Measurements from ENCODE around the gene TSBP1. TPM values are rescaled to one million over a fixed set of nuclear protein-coding genes. Genes with fewer than 3 reads are reported as not detected.
"Not testable (repeated sequence)": the region's sequence is repeated elsewhere in the genome, so short reads cannot be mapped to it uniquely, and the experiment has no call there.

TSBP1 gene
- total and polyA plus RNA-seq, 5 experiments from 2014 or later, result not detected

DNA sequence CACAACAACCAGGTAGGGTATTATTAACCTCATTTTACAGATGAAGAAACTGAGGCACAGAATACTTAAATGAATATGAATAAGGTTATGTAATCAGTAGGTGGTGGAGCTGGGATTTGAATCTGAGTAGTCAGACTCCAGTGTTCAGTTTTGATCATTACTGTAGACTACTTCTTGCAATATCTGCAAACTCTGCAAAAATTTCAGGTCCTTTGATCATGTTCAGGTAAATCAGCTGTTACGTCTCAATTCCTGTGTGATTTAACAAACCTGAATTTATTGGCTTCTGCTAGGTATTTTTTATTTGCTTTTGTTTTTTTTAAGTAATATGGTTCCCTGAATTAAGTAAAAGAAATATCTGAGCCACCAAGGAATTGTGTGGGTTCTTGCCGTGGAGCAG, 77.1 kb downstream of the TSBP1 start:
- Mint-ChIP-seq H3K4me3 (no peak overlapping the region), H3K27me3 (peaks cover 12 to 39% (median 25%) of the 10 kb centered on the region in 5 donors), H3K4me1 (peaks cover 0 to 6% (median 0%) of the 10 kb centered on the region in 4 donors), H3K27ac (no peak overlapping the region), H3K9me3 (no peaks in the 10 kb centered on the region), H3K36me3 (no peaks in the 10 kb centered on the region)
- no peak for DNase-seq
- POLR2A ChIA-PET, result no interaction called here
- no peak for ATAC-seq

DNA sequence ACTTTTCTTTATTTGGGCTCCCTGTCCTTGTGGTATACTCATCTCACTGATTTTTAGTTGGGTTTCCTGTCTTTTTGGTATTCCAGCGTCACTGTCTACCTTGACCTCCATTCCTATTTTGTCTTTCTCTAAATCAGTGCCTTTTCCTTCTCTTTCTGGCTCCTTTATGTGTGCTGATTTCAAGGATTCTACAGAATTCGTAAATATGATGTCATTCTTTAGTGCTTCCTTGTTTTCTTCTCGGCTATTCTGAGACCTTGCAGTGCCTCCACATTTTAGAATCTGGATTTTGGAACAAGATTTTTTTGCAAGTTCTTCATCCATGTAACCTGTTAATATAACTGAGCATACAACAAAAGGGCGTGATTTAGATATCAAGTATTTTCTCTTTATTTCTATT, 78.0 kb downstream of the TSBP1 start:
- no peaks in the 10 kb centered on the region for H3K36me3 Mint-ChIP-seq
- peaks cover 0 to 6% (median 0%) of the 10 kb centered on the region in 4 donors for H3K4me1 Mint-ChIP-seq
- no peak overlapping the region for H3K4me3 Mint-ChIP-seq
- POLR2A ChIA-PET, result no interaction called here
- no peak overlapping the region for H3K27ac Mint-ChIP-seq
- no peak for DNase-seq
- H3K27me3 Mint-ChIP-seq, result peaks cover 14 to 40% (median 25%) of the 10 kb centered on the region in 5 donors
- ATAC-seq, result no peak
- H3K9me3 Mint-ChIP-seq, result no peaks in the 10 kb centered on the region

DNA sequence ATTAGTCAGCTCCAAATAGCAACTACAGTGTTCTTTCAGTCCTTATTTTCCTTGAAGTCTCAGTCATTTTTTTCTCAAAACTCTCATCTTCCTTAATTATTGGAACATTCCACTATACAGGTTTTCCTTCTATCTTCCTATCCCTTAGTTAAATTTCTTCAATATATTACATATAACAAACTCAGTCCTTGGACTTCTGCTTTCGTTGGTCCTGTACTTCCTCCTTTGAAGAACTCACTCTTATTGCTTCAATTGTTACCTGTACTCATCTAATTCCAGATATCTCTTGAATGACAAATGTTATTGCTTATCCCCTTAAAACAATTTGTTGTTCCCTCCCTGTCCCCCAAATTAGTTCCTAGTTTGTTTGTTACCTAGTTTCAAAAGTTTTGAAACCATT, 80.2 kb downstream of the TSBP1 start:
- no peak overlapping the region for H3K4me3 Mint-ChIP-seq
- no peak for DNase-seq
- H3K27ac Mint-ChIP-seq, result no peak overlapping the region
- POLR2A ChIA-PET, result no interaction called here
- H3K27me3 Mint-ChIP-seq, result peaks cover 16 to 37% (median 28%) of the 10 kb centered on the region in 5 donors
- no peak for ATAC-seq
- H3K36me3 Mint-ChIP-seq, result no peaks in the 10 kb centered on the region
- H3K4me1 Mint-ChIP-seq, result peaks cover 0 to 6% (median 0%) of the 10 kb centered on the region in 4 donors
- H3K9me3 Mint-ChIP-seq, result no peaks in the 10 kb centered on the region

DNA sequence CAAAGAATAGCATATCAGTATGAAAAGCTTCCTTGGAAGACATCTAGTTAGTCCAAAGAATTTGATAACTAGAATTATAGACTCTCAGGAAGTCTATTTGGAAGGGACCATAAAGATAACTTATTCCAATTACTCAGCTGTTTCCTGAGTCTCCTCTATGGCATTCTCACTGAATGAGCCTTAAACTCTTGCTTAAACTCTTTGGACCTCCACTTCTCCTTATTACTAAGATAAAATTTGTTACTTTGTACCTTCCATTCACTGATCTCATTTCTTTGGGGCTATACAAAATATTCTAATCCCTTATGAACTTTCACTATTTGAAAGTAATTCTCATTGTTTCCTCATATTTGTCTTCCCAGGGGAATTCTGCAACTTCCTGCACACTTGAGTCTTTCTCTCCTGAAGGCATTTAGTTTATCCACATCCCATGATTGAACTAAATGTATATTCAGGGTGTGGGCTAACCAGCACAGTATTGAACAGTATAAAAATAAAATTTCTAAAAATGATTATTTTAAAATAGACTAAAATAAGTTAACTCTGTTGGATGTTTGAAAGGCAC, 80.7 kb downstream of the TSBP1 start:
- no peak overlapping the region for H3K4me3 Mint-ChIP-seq
- H3K36me3 Mint-ChIP-seq, result no peaks in the 10 kb centered on the region
- POLR2A ChIA-PET, result no interaction called here
- H3K4me1 Mint-ChIP-seq, result peaks cover 0 to 6% (median 0%) of the 10 kb centered on the region in 4 donors
- H3K9me3 Mint-ChIP-seq, result no peaks in the 10 kb centered on the region
- ATAC-seq (no peak), DNase-seq (no peak)
- H3K27me3 Mint-ChIP-seq, result peaks cover 16 to 37% (median 28%) of the 10 kb centered on the region in 5 donors
- no peak overlapping the region for H3K27ac Mint-ChIP-seq

DNA sequence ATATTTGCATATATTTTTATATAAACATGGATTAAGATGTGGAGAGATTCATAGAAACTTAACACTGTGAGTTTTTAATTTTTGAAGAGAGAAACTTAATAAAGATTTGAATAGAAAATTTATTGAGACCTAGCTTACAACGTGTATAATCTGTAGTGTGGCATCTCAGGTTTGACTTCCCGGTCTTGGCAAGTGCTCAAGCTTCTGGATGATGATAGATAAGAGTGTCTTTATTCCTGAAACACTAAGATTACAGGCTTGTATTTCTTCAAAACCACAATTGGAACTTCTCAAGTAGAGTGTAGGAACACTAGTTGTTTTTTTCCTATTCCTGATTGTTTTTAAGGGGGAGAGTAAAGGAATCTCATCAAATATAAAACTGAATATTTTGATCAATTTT, 83.3 kb downstream of the TSBP1 start:
- no peaks in the 10 kb centered on the region for H3K9me3 Mint-ChIP-seq
- no peak overlapping the region for H3K4me3 Mint-ChIP-seq
- H3K27me3 Mint-ChIP-seq, result peaks cover 13 to 28% (median 24%) of the 10 kb centered on the region in 5 donors
- H3K27ac Mint-ChIP-seq, result no peak overlapping the region
- H3K4me1 Mint-ChIP-seq, result peaks cover 0 to 6% (median 0%) of the 10 kb centered on the region in 4 donors
- no peak for DNase-seq
- POLR2A ChIA-PET, result no interaction called here
- no peak for ATAC-seq
- no peaks in the 10 kb centered on the region for H3K36me3 Mint-ChIP-seq

DNA sequence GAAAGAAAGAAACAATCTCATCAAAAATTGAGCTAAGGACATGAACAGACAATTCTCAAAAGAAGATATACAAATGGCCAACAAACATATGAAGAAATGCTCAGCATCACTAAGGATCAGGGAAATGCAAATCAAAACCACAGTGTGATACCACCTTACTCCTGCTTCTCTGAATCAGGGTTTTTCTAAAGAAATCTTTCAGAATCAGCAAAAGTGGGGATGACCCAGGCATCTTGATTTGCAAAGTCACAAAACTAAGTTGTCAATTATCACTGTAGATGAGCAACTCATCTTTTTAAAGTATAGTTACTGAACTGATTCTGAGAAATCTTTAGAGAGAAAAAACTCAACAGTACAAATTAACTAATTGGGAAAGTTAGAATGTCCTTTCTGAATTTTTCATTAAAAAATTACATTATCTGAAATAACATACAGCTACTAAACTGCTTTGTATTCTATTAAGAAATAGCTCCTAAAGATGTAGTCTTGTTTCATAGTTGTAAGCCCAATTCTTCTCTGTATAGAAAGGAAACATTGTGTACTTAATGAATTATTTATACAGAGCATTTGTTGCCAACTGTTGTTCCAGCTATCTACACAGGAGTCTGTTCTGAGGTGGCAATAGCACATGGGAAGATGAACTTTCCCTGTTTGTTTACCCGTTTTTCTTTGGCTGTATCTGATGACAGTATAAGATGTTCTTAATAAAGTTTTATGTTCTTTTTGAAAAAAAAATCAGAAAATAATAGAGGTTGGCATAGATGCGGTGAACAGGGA, 97.7 kb downstream of the TSBP1 start:
- H3K4me1 Mint-ChIP-seq, result peaks cover 6 to 28% (median 16%) of the 10 kb centered on the region in 4 donors
- DNase-seq, H3K9me3 Mint-ChIP-seq, H3K4me3 Mint-ChIP-seq, ATAC-seq, H3K27me3 Mint-ChIP-seq, POLR2A ChIA-PET: not testable (repeated sequence)
- H3K36me3 Mint-ChIP-seq, result peaks cover 0 to 12% (median 0%) of the 10 kb centered on the region in 3 donors
- H3K27ac Mint-ChIP-seq, result peak overlapping the region in 1 of 10 donors; percentile 14

DNA sequence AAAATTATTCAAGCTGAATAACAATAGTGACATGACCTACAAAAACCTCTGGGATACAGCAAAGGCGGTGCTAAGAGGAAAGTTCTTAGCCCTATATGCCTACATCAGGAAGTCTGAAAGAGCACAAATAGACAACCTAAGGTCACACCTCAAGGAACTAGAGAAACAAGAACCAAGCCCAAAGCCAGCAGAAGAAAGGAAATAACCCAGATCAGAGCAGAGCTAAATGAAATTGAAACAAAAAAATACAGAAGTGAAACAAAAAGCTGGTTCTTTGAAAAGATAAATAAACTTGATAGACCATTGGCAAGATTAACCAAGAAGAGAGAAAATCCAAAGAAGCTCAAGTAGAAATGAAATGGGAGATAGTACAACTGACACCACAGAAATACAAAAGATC, 100.3 kb downstream of the TSBP1 start:
- Mint-ChIP-seq H3K27me3 (peaks cover 0 to 6% (median 3%) of the 10 kb centered on the region in 5 donors), H3K4me3 (peak overlapping the region in 8 of 10 donors; percentile 1 to 53 (median 32)), H3K27ac (peak overlapping the region in 9 of 10 donors; percentile 2 to 83 (median 56)), H3K9me3 (peaks cover 0 to 7% (median 0%) of the 10 kb centered on the region in 9 donors), H3K36me3 (no peaks in the 10 kb centered on the region), H3K4me1 (peaks cover 6 to 43% (median 16%) of the 10 kb centered on the region in 4 donors)
- DNase-seq (peak in 2 of 10 donors; percentile 21 to 46), ATAC-seq (peak in 1 of 2 donors; percentile 25)
- POLR2A ChIA-PET, result no interaction called here

DNA sequence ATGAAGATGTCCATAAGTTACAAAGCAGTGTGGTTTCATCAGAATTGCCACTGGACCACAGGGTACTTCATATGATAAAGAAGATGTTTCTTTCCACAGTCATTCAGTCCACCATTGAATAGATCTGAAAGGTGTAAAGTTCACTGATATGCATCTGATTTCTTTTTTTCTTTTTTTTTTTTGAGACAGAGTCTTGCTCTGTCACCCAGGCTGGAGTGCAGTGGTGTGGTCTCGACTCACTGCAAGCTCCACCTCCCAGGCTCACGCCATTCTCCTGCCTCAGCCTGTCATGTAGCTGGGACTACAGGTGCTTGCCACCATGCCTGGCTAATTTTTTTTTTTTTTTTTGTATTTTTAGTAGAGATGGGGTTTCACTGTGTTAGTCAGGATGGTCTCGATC, 103.2 kb downstream of the TSBP1 start:
- H3K27me3 Mint-ChIP-seq, POLR2A ChIA-PET: not testable (repeated sequence)

DNA sequence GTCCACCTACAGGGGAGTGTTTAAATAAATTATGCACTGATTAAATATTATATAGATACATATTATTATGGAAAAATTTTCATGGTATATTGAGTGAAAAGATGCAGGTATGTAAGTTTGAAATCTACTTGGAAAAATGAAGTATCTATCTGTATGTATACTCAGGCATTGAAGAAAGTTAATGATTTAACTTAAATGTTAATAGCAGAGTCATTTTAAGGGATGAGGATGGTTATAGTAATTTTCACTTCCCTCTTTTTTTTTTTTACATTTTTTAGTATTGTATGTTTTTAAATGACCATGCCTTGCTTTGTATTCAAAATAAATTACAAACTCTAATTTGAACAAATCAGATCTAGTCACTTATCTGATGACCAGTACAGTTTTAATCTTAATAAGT, 104.7 kb downstream of the TSBP1 start:
- Mint-ChIP-seq H3K27ac (no peak overlapping the region), H3K27me3 (peaks cover 0 to 4% (median 3%) of the 10 kb centered on the region in 5 donors), H3K4me3 (no peak overlapping the region), H3K36me3 (no peaks in the 10 kb centered on the region), H3K4me1 (peaks cover 6 to 28% (median 14%) of the 10 kb centered on the region in 4 donors), H3K9me3 (peaks cover 0 to 7% (median 0%) of the 10 kb centered on the region in 9 donors)
- POLR2A ChIA-PET, result no interaction called here
- ATAC-seq (no peak), DNase-seq (no peak)

More for the DNA sequence above, 103.2 kb downstream of the TSBP1 start:
- not testable (repeated sequence) for H3K36me3 Mint-ChIP-seq, DNase-seq, H3K27ac Mint-ChIP-seq, ATAC-seq, H3K4me3 Mint-ChIP-seq, H3K9me3 Mint-ChIP-seq
- H3K4me1 Mint-ChIP-seq, result peaks cover 6 to 39% (median 16%) of the 10 kb centered on the region in 4 donors

DNA sequence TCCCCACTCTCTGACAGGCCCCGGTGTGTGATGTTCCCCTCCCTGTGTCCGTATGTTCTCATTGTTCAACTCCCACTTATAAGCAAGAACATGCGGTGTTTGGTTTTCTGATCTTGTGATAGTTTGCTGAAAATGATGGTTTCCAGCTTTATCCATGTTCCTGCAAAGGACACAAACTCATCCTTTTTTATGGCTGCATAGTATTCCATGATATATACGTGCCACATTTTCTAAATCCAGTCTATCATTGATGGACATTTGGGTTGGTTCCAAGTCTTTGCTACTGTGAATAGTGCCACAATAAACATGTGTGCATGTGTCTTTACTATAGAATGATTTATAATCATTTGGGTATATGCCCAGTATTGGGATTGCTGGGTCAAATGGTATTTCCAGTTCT, 114.4 kb downstream of the TSBP1 start:
- ATAC-seq, H3K4me3 Mint-ChIP-seq, DNase-seq, H3K9me3 Mint-ChIP-seq, H3K36me3 Mint-ChIP-seq, POLR2A ChIA-PET: not testable (repeated sequence)
- H3K27ac Mint-ChIP-seq, result peak overlapping the region in 1 of 10 donors; percentile 17
- H3K4me1 Mint-ChIP-seq, result peaks cover 10 to 22% (median 20%) of the 10 kb centered on the region in 4 donors
- H3K27me3 Mint-ChIP-seq, result peaks cover 0 to 10% (median 4%) of the 10 kb centered on the region in 5 donors

DNA sequence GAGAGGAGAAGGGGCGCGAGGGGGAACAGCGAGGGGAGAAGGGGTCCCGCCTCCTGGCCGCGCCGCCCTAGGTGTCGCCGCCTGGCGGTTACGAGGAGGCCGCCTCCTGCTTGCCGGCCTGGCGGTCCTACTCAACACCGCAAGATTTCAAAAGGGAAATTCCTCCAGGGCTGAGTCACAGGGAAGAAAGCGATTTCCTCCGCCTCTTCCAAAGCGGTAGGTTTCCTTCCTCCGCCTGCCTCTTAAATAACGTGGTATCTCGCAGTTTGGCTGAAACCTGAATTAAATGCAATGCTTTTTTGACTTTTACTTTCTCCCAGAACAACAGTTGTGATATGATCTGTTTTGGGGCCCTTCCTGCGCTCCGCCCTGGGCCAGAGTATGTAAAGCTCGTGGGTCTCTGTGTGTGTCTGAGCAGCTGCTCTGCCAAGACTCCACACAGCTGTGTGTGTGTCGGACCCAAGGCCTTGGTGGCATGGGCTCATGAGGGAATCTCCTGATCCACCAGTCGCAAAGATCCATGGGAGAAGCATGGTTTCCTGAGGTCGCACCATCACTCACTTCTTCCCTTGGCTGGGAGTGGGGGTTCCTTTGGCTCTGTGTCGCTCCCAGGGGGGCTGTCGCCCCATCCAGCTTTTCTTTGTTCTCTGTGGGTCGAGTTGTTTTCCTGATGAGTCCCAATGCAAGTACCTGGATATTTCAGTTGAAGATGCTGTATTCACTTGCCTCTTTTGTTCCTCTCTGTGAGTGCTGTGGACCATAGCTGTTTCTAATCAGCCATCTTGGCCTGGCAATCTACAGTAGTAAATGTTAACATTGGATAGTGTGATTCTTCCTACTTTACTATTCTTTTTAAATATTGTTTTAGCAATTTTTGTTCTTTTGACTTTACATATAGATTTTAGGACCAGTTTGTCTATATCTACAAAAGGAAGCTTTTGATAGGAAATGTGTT, 116.2 kb downstream of the TSBP1 start:
- peak; percentile 77 to 93 for ATAC-seq
- H3K27ac Mint-ChIP-seq, result peak overlapping the region in 7 of 10 donors; percentile 12 to 80 (median 77)
- peaks cover 0 to 2% (median 0%) of the 10 kb centered on the region in 3 donors for H3K36me3 Mint-ChIP-seq
- H3K4me1 Mint-ChIP-seq, result peaks cover 11 to 25% (median 22%) of the 10 kb centered on the region in 4 donors
- POLR2A ChIA-PET, result interaction anchor here (1.6 kb wide), 1 partner anchor 63 kb away, joined by 4 read pairs; the partner anchor contains the start of gene GPSM3
- H3K4me3 Mint-ChIP-seq, result peak overlapping the region; percentile 20 to 79 (median 65)
- peak in 9 of 10 donors; percentile 24 to 66 (median 39) for DNase-seq
- peaks cover 0 to 10% (median 0%) of the 10 kb centered on the region in 5 donors for H3K27me3 Mint-ChIP-seq
- no peaks in the 10 kb centered on the region for H3K9me3 Mint-ChIP-seq

DNA sequence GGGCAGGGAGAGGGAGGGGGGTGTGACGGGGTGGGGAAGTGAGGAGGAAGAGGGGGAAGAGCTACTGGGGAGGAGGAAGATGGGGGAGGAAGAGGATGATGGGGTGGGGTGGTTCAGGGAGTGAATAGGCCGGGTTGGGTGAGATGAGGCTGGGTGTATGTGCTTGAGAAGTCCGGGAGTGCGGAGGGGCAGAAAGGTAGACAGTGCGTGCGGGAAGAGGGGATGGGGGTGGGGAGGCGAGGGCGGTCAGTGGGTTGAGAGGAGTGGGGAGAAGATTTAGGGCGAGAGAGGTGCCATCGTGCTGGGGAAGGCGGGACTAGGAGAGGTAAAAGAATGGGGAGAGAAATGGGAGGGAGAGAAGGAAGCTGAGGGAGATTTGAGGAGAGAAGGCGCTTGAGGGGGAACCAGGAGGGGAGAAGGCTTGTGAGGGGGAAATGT, 116.9 kb downstream of the TSBP1 start:
- POLR2A ChIA-PET, result interaction anchor here (1.6 kb wide), 1 partner anchor 62 kb away, joined by 4 read pairs; the partner anchor contains the start of gene GPSM3
- ATAC-seq (no peak), DNase-seq (no peak)
- H3K4me3 Mint-ChIP-seq, result peak overlapping the region in 7 of 10 donors; percentile 20 to 79 (median 55)
- peaks cover 11 to 25% (median 22%) of the 10 kb centered on the region in 4 donors for H3K4me1 Mint-ChIP-seq
- no peaks in the 10 kb centered on the region for H3K9me3 Mint-ChIP-seq
- H3K36me3 Mint-ChIP-seq, result peaks cover 0 to 2% (median 0%) of the 10 kb centered on the region in 3 donors
- H3K27ac Mint-ChIP-seq, result peak overlapping the region in 1 of 10 donors; percentile 67
- peaks cover 0 to 10% (median 0%) of the 10 kb centered on the region in 5 donors for H3K27me3 Mint-ChIP-seq

All from naive thymus-derived CD8-positive, alpha-beta T cell (primary cell).